Upper lobe of left lung (tissue), 4 donors: ENCODE results near the gene PNKP.

Source experiments
- POLR2AphosphoS5 ChIP-seq, 2 donors: sonication (generic); formaldehyde crosslinking; IDR thresholded peaks; one replicate each; pipeline ENCODE4 v1.5.1; 2017; ENCODE audit warnings: antibody characterized with exemption in 2 of 2
- TF ChIP-seq, protein P1 (sequence below), 6 experiments: fragments of 450-650 bp in 4 of 6; fragments of 200-600 bp in 2 of 6; sonication (generic) in 2 of 6; IDR thresholded peaks; one replicate each; pipeline ENCODE4 v1.5.1; 2016 to 2019; ENCODE audit warnings: antibody characterized with exemption in 6 of 6

DNA sequence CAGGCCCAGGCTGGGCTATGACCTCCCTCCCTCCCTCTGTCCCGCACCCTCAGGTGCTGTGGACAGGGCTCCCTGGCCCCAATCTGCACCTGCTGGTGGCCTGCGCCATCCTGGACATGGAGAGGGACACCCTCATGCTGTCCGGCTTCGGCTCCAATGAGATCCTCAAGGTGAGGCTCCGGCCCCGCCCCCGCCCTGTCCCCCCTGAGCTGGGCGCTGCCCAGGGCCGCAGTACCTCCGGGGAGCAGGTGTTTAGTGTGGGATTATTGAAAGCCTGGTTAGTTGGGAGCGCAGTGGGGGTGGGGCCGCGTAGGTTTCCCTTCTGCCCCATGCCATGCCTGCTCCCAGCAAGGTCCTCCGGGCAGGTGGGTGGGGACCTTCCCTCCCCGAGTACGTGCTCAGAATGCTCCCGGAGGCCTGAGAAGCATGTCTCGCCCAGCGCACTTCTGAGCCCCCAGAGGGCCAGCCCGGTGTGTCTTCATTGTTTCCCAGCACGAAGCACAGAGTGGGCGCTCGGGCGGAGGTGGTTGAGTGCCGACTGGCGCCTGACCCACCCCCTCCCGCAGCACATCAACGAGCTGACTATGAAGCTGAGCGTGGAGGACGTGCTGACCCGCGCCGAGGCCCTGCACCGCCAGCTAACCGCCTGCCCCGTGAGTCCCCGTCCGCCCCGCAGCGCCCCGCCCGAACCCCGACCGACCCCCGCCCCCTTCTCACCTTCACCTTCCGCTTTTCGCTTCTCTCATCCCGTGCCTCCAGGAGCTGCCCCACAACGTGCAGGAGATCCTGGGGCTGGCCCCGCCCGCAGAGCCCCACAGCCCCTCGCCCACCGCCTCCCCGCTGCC lies 20.5 kb upstream of the PNKP start:
- TF ChIP-seq, protein P1, sequence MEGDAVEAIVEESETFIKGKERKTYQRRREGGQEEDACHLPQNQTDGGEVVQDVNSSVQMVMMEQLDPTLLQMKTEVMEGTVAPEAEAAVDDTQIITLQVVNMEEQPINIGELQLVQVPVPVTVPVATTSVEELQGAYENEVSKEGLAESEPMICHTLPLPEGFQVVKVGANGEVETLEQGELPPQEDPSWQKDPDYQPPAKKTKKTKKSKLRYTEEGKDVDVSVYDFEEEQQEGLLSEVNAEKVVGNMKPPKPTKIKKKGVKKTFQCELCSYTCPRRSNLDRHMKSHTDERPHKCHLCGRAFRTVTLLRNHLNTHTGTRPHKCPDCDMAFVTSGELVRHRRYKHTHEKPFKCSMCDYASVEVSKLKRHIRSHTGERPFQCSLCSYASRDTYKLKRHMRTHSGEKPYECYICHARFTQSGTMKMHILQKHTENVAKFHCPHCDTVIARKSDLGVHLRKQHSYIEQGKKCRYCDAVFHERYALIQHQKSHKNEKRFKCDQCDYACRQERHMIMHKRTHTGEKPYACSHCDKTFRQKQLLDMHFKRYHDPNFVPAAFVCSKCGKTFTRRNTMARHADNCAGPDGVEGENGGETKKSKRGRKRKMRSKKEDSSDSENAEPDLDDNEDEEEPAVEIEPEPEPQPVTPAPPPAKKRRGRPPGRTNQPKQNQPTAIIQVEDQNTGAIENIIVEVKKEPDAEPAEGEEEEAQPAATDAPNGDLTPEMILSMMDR (IDR thresholded peaks at IDR 0.05): no peak
- no peak for TF ChIP-seq POLR2AphosphoS5 (IDR thresholded peaks at IDR 0.05)
